ENCODE results near the gene TTC22.

GRCh38 chr1:54786778-54787177 is 14.3 kb downstream of the TTC22 start:
- TF ChIP-seq CTCF (conservative IDR thresholded peaks at IDR 0.05 in 1 of 2, IDR thresholded peaks at IDR 0.05 in 1 of 2; ENCODE audit: extremely low read depth in 1 of 2, insufficient read depth in 1 of 2, low read depth in 1 of 2, low read length in 2 of 2) (no peak), EZH2 (IDR thresholded peaks at IDR 0.05; ENCODE audit: borderline replicate concordance, low read length) (no peak)

Data from mammary epithelial cell (primary cell).